ENCODE measurements around the gene EPN3.

GRCh38 chr17:50534979-50535326, 2.4 kb downstream of the EPN3 start:
- TF ChIP-seq, protein P1, sequence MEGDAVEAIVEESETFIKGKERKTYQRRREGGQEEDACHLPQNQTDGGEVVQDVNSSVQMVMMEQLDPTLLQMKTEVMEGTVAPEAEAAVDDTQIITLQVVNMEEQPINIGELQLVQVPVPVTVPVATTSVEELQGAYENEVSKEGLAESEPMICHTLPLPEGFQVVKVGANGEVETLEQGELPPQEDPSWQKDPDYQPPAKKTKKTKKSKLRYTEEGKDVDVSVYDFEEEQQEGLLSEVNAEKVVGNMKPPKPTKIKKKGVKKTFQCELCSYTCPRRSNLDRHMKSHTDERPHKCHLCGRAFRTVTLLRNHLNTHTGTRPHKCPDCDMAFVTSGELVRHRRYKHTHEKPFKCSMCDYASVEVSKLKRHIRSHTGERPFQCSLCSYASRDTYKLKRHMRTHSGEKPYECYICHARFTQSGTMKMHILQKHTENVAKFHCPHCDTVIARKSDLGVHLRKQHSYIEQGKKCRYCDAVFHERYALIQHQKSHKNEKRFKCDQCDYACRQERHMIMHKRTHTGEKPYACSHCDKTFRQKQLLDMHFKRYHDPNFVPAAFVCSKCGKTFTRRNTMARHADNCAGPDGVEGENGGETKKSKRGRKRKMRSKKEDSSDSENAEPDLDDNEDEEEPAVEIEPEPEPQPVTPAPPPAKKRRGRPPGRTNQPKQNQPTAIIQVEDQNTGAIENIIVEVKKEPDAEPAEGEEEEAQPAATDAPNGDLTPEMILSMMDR (conservative IDR thresholded peaks at IDR 0.05; ENCODE audit: low read depth, low read length) = no peak
- no peak for TF ChIP-seq EZH2 (IDR thresholded peaks at IDR 0.05; ENCODE audit: borderline replicate concordance, low read depth, low read length, poor library complexity, severe bottlenecking)

All from A673 (cell line).